Naive B cell (primary cell): ENCODE data around the gene REPIN1. TPM values are rescaled to one million over a fixed set of nuclear protein-coding genes. Genes with fewer than 3 reads are reported as not detected.

ENCODE experiments used
- ATAC-seq, 2 donors: fragments of 150-1000 bp; cut with Tn5 transposase; 2 replicates each; pipeline ENCODE4 v1.10.0; 2021; ENCODE audit warnings: low read depth in 2 of 2, mild to moderate bottlenecking in 2 of 2, moderate library complexity in 2 of 2
- DNase-seq: peaks from one replicate; pipeline ENCODE4 v3.0.0; 2022
- H3K27ac Mint-ChIP-seq, 6 donors: one replicate each; pipeline ENCODE4 v1.8.0; 2020 to 2022; ENCODE audit warnings: mild to moderate bottlenecking in 6 of 6, mixed read lengths in 6 of 6, moderate library complexity in 5 of 6, inconsistent platforms in 2 of 6
- H3K27me3 Mint-ChIP-seq, 3 donors: one replicate each; pipeline ENCODE4 v1.8.0; 2021 to 2022; ENCODE audit warnings: mixed read lengths in 3 of 3, mild to moderate bottlenecking in 1 of 3
- H3K36me3 Mint-ChIP-seq, 2 donors: one replicate each; pipeline ENCODE4 v1.8.0; 2020 to 2022; ENCODE audit warnings: mixed read lengths in 2 of 2, inconsistent platforms in 1 of 2, mild to moderate bottlenecking in 1 of 2
- H3K4me1 Mint-ChIP-seq, 3 donors: one replicate each; pipeline ENCODE4 v1.8.0; 2020 to 2022; ENCODE audit warnings: mixed read lengths in 3 of 3, inconsistent platforms in 1 of 3, mild to moderate bottlenecking in 1 of 3, moderate library complexity in 1 of 3
- H3K4me3 Mint-ChIP-seq, 8 donors: one replicate each; pipeline ENCODE4 v1.8.0; 2020 to 2022; ENCODE audit warnings: mild to moderate bottlenecking in 8 of 8, mixed read lengths in 8 of 8, moderate library complexity in 8 of 8, inconsistent platforms in 2 of 8
- H3K9me3 Mint-ChIP-seq, 7 donors: one replicate each; pipeline ENCODE4 v1.8.0; 2020 to 2022; ENCODE audit warnings: mixed read lengths in 7 of 7, mild to moderate bottlenecking in 5 of 7, inconsistent platforms in 2 of 7, moderate library complexity in 1 of 7
- polyA plus RNA-seq, 6 donors: library from polyadenylated mRNA; unstranded; fragments of 300-500 nt; fragmentation: Illumina TruSeq; gene quantifications; one replicate each; pipeline ENCODE4 v1.2.3, GENCODE V29; 2021; ENCODE audit warnings: low read depth in 6 of 6

REPIN1 gene
- polyA plus RNA-seq, 6 donors from 2014 or later = 46.3 to 115 (median 68.5) TPM

- Mint-ChIP-seq H3K36me3 (no peaks in the 10 kb centered on the region), H3K27ac (peak overlapping the region in 1 of 6 donors; percentile 82), H3K27me3 (no peaks in the 10 kb centered on the region), H3K4me3 (no peak overlapping the region), H3K9me3 (no peaks in the 10 kb centered on the region), H3K4me1 (peaks cover 20 to 31% (median 21%) of the 10 kb centered on the region in 3 donors)
- DNase-seq = no peak
- ATAC-seq = no peak
Observed at GRCh38 chr7:150398965-150399320, 30.3 kb downstream of the REPIN1 start.

- Mint-ChIP-seq H3K27ac (peak overlapping the region in 2 of 6 donors; percentile 11 to 20), H3K9me3 (no peaks in the 10 kb centered on the region), H3K4me3 (no peak overlapping the region), H3K36me3 (no peaks in the 10 kb centered on the region), H3K4me1 (peaks cover 26 to 37% (median 27%) of the 10 kb centered on the region in 3 donors), H3K27me3 (no peaks in the 10 kb centered on the region)
- DNase-seq = no peak
- no peak for ATAC-seq
Observed at GRCh38 chr7:150399421-150400007, 30.9 kb downstream of the REPIN1 start.

- DNase-seq = no peak
- Mint-ChIP-seq H3K9me3 (no peaks in the 10 kb centered on the region), H3K36me3 (no peaks in the 10 kb centered on the region), H3K4me1 (peaks cover 28 to 41% (median 29%) of the 10 kb centered on the region in 3 donors), H3K27ac (peak overlapping the region in 1 of 6 donors; percentile 59), H3K27me3 (no peaks in the 10 kb centered on the region), H3K4me3 (no peak overlapping the region)
- ATAC-seq = no peak
Observed at GRCh38 chr7:150400008-150400787, 31.6 kb downstream of the REPIN1 start.

GRCh38 chr7:150400788-150401423 is 32.3 kb downstream of the REPIN1 start:
- no peak for DNase-seq
- H3K4me3 Mint-ChIP-seq = peak overlapping the region in 1 of 8 donors; percentile 70
- ATAC-seq = no peak
- H3K27me3 Mint-ChIP-seq = no peaks in the 10 kb centered on the region
- H3K36me3 Mint-ChIP-seq = no peaks in the 10 kb centered on the region
- H3K4me1 Mint-ChIP-seq = peaks cover 32 to 48% (median 34%) of the 10 kb centered on the region in 3 donors
- H3K27ac Mint-ChIP-seq = peak overlapping the region in 2 of 6 donors; percentile 41 to 59
- H3K9me3 Mint-ChIP-seq = no peaks in the 10 kb centered on the region

GRCh38 chr7:150401424-150401790 is 32.8 kb downstream of the REPIN1 start:
- ATAC-seq = no peak
- no peak for DNase-seq
- Mint-ChIP-seq H3K4me1 (peaks cover 37 to 49% (median 39%) of the 10 kb centered on the region in 3 donors), H3K9me3 (no peaks in the 10 kb centered on the region), H3K4me3 (peak overlapping the region in 1 of 8 donors; percentile 70), H3K27me3 (no peaks in the 10 kb centered on the region), H3K36me3 (no peaks in the 10 kb centered on the region), H3K27ac (peak overlapping the region in 1 of 6 donors; percentile 41)

- H3K27me3 Mint-ChIP-seq = no peaks in the 10 kb centered on the region
- peaks cover 0 to under 1% (median 0%) of the 10 kb centered on the region in 7 donors for H3K9me3 Mint-ChIP-seq
- peaks cover 41 to 55% (median 45%) of the 10 kb centered on the region in 3 donors for H3K4me1 Mint-ChIP-seq
- H3K4me3 Mint-ChIP-seq = peak overlapping the region in 5 of 8 donors; percentile 4 to 95 (median 70)
- H3K36me3 Mint-ChIP-seq = peaks cover 2 to 3% of the 10 kb centered on the region in 2 donors
- H3K27ac Mint-ChIP-seq = peak overlapping the region in 5 of 6 donors; percentile 70 to 97 (median 82)
- ATAC-seq (no peak), DNase-seq (no peak)
Observed at GRCh38 chr7:150401861-150402631, 33.4 kb downstream of the REPIN1 start.

DNA sequence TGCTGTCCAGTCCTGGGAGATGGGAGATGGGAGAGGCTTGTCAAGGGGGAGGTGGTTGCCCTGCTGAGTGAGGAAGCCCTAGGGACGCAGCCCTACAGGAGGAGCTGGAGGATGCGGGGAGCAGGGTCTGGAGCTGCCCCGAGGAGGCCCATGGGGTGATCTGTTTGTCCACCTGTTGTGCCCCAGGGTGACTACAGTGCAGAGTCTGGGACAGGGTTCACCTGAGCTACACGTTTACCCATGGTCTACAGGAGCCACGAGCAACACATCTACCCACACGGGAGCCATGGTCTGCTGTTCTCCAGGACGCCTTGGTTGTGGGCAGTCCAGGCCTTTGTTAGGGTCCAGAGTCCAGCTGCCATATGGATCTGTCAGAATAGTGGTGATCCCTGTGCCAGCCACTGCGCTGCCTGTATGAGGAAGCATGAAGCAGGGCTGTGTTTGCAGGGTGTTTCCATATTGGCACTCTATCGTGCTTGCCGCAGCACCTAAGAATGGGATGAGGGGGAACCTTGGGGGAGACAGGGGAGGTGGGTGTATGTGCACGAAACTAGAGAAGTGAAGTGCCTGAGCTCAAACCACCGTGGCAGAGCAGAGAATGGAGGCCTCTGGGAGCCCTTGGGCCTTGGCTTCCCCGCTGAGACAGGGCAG is 34.2 kb downstream of the REPIN1 start:
- Mint-ChIP-seq H3K27ac (peak overlapping the region; percentile 7 to 100 (median 95)), H3K27me3 (no peaks in the 10 kb centered on the region), H3K4me1 (peaks cover 43 to 59% (median 47%) of the 10 kb centered on the region in 3 donors), H3K36me3 (peaks cover 4 to 7% of the 10 kb centered on the region in 2 donors), H3K9me3 (peaks cover 0 to 2% (median 0%) of the 10 kb centered on the region in 7 donors), H3K4me3 (peak overlapping the region in 7 of 8 donors; percentile 4 to 95 (median 42))
- DNase-seq (no peak), ATAC-seq (no peak)

DNA sequence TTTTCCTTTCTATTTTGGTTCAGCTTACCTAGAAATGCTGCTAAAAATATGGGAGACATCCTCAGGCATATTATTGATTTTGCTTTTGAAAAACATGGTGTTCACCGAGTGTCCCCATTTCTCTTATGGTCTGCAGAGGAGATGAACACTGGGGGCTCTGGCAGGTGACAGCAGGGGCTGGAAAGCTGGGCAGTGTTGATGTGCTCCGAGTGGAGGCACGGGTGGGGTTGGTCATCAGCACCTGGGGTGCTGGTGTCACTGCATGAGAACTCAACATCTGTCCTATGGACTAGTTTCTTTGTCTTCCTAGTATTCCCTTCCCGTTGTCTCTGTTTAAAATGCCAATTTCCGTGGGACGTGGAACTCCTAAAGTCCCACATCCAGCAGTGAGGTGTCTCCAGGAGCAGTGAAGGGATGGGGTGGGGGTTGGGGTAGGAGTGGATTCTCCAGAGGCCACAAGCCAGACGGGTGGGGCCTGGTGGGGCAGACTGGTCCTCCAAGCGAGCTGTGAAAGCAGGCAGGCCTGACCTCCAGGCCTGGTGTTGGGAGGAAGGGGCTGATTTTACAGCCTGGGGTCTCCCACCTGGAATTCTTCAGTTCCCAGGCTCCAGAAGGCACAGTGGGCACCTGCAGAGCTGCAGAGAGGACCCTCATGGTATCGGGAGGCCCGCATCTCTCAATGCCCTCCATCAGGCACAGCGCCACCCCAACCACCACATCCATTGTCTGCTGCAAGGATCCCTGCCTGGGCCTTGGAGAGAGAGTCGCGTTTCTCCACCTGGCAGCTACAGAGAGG is 35.0 kb downstream of the REPIN1 start:
- Mint-ChIP-seq H3K36me3 (peaks cover 4 to 11% of the 10 kb centered on the region in 2 donors), H3K4me3 (peak overlapping the region; percentile 74 to 97 (median 90)), H3K4me1 (peaks cover 46 to 62% (median 51%) of the 10 kb centered on the region in 3 donors), H3K27me3 (no peaks in the 10 kb centered on the region), H3K9me3 (peaks cover 0 to 2% (median 0%) of the 10 kb centered on the region in 7 donors), H3K27ac (peak overlapping the region; percentile 97 to 100 (median 100))
- ATAC-seq (no peak), DNase-seq (no peak)

GRCh38 chr7:150404172-150404804 is 35.7 kb downstream of the REPIN1 start:
- Mint-ChIP-seq H3K4me3 (peak overlapping the region; percentile 74 to 97 (median 90)), H3K27ac (peak overlapping the region; percentile 97 to 100 (median 100)), H3K36me3 (peaks cover 4 to 18% of the 10 kb centered on the region in 2 donors), H3K4me1 (peaks cover 50 to 69% (median 58%) of the 10 kb centered on the region in 3 donors), H3K27me3 (no peaks in the 10 kb centered on the region), H3K9me3 (peaks cover 0 to 2% (median 0%) of the 10 kb centered on the region in 7 donors)
- peak; percentile 5 to 7 for ATAC-seq
- DNase-seq = peak; percentile 64

DNA sequence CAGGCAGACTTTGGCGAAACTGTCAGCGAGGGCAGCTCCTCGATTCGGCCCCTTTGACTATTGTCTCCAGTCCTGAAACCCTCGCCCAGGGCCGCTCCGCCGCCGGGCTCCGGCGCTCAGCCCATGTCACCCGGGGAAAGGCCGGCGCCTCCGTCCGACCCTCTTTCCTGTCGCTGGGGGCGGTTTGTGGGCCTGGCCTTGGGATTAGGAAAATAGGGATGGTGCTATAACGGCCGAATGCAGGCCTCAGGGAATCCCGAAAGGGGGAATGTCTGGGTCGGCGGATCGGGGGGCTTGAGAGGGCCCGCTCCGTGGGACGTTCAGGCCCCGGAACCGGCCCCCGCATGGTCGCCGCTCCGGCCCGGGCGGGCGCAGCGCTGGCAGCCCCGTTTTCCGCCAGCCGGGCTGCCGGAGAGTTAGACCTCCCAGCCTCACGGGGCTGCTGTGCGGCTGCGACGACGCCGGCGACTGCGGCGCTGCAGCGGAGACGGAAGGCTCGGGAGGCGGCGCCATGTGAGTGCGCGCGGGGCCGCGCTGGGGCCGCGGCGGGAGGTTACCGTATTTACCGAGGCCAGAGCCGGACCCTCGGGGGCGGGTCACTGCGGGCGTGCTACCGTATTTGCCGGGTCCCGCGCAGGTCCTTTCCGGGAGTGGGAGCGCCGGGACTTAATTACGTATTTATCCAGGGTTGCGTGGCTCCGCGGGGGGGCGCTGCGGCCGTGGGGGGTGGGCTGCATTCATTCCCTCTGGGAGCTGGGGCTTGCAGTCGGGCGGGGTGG is 36.4 kb downstream of the REPIN1 start:
- DNase-seq = peak; percentile 84
- H3K27me3 Mint-ChIP-seq = no peaks in the 10 kb centered on the region
- peak overlapping the region; percentile 74 to 99 (median 94) for H3K4me3 Mint-ChIP-seq
- peaks cover 0 to 2% (median 0%) of the 10 kb centered on the region in 7 donors for H3K9me3 Mint-ChIP-seq
- peaks cover 50 to 73% (median 65%) of the 10 kb centered on the region in 3 donors for H3K4me1 Mint-ChIP-seq
- ATAC-seq = peak; percentile 39
- peaks cover 4 to 20% of the 10 kb centered on the region in 2 donors for H3K36me3 Mint-ChIP-seq
- H3K27ac Mint-ChIP-seq = peak overlapping the region; percentile 97 to 100 (median 100)
